Endothelial cell of hepatic sinusoid (primary cell): ENCODE results near the gene CDC25A.

Experiments
- in situ Hi-C: cut with HindIII; loops from 2 replicates; pipeline ENCODE4 v1.10.0; 2017; ENCODE audit warnings: low sequenced_read_pairs

The CDC25A gene

DNA sequence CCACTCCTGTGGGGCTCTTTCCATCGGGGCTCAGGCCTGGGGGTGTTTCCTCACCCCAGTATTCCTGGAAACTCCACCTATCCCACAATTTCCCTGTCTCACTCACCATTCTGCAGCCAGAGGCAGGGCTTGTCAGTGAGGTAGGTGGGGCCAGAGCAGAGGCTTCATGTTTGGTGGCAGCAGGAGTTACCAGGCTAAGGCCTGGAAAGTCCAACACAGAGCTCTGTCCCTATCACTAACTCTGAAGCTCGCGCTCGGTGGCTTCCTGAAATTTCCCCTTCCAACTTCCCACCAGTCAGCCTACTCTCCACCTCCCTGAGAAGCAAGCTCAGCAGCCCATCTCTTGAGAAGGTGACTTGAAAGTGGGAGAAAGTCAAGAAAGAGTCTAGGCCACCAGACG, 44.2 kb downstream of the CDC25A start:
- in situ Hi-C loops, result no loop called here

DNA sequence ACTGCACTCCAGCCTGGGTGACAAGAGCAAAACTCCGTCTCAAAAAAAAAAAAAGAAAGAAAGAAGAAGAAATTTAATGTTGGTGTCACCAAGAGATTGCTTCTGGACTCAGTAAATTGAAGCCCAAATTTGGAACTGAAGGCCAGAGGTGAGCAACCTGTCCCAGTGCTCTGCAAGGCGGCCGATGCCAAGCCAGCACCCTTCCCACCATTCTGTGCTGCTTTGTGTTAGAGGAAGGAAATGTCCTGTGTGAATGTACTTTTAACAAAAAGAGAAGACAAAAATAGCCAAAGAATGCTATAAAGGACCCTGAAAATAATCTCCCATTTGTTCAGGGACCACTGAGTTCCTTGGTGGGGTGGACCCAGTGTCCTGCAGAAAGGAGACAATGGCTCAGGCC, 44.6 kb downstream of the CDC25A start:
- in situ Hi-C loops, result no loop called here

DNA sequence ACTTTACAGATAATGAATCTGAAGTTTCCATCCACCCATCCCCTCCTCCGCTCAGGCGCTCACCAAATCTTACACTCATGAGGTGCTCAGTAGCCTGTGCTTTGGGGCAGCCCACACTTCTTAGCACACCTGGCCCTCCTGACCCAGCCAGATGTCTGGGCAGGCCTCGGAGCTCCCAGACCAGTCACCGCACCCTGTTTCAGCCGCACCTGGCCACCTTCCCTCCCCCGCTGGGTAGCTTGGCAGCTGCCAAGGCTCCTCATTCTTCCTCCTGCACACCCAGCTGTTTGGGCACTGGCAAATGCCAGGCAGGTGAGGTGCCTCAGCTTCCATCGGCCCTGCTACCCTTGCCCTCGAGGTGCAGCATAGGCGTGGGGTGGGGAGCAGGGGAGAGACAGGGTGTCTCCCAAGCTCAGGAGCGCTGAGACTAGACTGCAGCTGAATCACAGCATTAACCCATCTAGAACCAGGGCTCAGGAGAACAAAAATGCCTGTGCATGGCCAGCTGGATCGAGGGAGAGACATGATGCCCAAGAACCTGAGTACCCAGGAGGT, 45.8 kb downstream of the CDC25A start:
- in situ Hi-C loops, result no loop called here

DNA sequence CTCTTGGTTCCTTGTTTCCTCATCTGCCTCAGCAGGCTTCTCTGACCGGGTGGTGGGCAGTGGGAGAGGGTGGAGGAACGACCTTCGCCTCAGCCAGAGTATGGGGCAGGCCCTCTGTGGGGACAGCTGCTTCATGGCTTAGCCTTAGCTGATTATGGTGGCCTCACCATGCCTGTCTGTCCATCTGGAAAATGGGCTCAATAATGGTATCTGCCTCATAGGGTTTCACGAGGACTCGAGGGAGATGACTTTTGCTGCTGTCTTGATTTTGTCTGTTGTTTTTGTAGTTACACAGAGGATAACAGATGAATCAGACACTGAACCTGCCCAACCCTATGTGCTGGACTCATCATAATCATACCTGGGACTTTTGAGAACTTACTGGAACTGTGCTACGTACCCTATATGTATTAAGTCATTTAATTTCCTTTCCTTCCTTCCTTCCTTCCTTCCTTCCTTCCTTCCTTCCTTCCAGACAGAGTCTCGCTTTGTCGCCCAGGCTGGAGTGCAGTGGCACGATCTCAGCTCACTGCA, 46.5 kb downstream of the CDC25A start:
- in situ Hi-C loops, result no loop called here

DNA sequence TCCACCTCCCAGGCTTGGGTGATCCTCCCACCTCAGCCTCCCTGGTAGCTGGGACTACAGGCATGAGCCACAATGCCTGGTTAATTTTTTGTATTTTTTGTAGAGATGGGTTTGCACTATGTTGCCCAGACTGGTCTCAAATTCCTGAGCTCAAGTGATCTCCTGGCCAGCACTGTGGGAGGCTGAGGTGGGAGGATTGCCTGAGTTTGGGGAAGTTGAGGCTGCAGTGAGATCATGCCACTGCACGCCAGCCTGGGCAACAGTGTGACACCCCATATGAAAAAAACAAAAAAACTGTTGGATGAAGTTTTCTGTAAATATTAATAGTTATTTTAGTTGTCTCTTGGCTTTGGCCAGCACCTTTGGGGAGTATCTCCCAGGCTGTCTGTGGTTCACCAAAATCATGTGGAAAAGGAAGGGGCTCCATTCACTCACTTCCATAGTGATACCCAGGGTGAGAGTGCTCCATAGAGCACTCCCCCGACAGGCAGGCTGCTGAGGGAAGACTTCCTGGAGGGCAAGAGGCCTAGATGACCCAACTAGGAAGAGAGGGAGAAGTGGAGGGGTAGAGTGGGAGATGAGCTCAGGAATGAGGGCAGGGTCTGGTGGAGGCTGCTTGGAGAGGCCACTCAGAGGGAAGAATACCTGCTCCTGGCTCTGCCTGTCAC, 47.1 kb downstream of the CDC25A start:
- in situ Hi-C loops, result no loop called here

GRCh38 chr3:48140336-48140757, 47.9 kb downstream of the CDC25A start:
- in situ Hi-C loops, result no loop called here

- in situ Hi-C loops, result loop anchor here (5.0 kb wide), 1 partner anchor 40 kb away; no protein-coding TSS in a partner anchor
Observed at GRCh38 chr3:48137425-48137999, 50.7 kb downstream of the CDC25A start.

DNA sequence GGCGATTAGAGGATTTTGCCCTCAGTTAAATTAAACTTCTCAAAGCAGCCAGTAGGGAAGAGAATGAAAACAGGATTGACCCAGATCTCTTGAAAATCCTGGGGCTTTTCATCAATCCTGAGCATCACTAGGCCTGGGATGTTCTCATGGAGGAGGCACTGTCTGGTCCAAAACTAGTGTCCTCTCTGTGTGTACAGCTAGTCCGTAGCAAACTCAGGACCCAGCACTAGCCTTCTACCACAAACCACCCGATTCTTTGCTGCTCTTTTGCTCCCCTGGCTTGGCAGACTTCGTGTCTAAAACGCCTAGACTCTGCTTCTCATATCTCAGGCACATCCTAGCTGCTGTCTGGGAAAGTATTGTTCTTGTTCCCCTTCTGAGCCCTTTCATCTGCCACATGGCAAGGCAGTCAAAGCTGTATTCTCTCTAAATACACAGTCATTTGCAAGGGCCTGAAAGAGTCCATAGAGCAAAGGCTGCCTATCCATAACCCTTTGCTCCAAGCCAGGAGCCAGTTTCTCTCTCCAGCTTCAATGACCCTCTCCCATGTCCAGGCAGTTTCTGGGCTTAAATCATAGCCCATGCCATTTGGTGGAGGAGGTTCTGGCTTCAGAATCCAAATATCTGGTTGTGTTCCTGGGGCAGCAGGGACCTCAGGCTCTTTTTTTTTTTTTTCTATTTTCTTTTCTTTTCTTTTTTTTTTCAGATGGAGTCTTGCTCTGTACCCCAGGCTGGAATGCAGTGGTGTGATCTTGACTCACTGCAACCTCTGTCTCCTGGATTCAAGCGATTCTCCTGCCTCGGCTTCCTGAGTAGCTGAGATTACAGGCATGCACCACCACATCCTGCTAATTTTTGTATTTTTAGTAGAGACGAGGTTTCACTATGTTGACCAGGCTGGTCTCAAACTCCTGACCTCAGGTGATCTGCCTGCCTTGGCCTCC, 52.4 kb downstream of the CDC25A start:
- in situ Hi-C loops, result loop anchor here (5.0 kb wide), 1 partner anchor 39 kb away; no protein-coding TSS in a partner anchor

DNA sequence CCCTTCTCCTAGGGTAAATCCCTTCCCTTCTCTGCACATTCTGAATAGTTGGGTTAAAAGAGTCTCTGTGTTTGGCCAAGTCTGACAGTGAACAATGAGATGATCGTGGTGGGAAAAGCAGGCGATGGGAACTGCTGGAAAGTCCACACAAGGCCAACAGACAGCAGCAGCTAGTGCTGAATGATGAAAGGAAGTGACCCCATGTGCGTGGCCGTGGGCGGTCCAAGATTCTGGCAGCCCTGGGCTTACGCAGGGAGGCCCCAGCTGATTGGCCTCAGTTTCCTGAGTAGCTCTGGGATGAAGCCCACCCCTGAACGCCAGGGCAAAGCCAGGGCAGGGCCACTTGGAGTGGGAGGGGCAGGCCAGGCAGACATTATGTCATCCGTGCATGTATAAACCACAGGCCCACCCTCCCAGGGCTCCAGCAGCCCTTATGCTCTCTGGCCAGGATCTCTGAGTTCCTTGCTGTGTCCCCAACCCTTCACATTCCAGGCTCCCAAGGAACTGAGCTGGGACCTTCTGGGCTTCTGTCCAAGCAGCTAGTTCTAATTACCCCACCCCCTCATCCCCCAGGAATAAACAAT, 57.8 kb downstream of the CDC25A start:
- in situ Hi-C loops, result no loop called here

- in situ Hi-C loops, result no loop called here
Observed at GRCh38 chr3:48129921-48130320, 58.3 kb downstream of the CDC25A start.

GRCh38 chr3:48128774-48129173, 59.4 kb downstream of the CDC25A start:
- in situ Hi-C loops, result no loop called here

DNA sequence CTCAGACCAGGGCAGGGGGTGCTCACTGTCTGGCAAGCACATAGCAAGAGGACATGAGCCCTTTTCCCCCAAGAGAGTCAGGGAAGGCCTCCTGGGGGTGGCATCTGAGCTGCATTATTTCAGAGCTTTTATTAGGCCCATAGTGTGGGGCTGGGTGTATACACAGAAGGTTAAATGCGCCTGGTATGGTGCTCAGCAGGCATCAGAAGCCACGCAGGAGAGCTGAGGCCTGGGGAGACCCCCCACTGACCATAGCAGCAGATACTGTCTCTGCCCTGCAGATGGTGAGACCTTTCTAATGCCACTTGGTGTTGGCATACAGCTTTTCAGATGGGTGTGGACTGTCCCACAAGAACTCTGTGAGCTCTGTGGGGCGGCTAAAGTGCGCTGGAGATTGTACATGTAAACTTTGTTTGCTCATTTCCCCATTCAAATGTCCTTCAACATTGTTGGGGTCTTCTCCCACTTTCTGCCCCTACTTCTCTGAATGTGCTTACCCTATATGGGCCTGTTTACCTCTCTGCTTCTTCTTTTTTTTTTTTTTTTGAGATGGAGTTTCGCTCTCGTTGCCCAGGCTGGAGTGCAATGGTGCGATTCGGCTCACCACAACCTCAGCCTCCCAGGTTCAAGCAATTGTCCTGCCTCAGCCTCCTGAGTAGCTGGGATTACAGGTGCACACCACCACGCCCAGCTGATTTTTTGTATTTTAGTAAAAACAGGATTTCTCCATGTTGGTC, 62.2 kb downstream of the CDC25A start:
- in situ Hi-C loops, result no loop called here

DNA sequence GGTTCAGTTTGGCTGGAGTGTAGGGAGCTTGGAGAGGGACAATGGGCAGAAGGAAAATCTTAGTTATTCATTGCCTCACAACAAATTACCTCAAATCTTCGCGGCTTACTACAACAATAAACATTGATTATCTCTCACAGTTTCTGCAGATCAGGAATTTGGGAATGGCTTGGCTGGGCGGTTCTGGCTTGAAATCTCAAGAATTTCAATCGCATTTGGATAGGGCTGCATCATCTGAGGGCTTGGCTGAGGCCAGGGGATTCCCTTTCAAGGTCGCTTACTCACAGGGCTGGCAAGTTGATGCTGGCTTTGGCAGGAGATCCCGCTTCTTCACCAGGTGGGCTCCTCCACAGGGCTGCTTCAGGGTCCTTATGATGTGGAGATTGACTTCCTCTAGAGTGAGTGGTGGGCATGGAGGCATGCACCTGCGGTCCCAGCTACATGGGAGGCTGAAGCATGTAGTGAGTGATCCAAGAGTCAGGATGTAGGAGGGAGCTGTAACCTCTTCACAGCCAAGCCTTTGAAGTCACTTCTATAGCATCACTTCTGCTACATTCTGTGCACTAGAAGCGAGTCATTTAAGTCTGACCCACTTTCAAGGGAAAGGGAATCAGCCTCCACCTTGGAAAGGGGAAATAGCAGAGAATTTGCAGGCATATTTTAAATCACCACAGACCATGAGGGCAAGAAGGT, 63.1 kb downstream of the CDC25A start:
- in situ Hi-C loops, result no loop called here

GRCh38 chr3:48123346-48123745, 64.9 kb downstream of the CDC25A start:
- in situ Hi-C loops, result no loop called here

GRCh38 chr3:48122504-48122903, 65.7 kb downstream of the CDC25A start:
- in situ Hi-C loops, result no loop called here

DNA sequence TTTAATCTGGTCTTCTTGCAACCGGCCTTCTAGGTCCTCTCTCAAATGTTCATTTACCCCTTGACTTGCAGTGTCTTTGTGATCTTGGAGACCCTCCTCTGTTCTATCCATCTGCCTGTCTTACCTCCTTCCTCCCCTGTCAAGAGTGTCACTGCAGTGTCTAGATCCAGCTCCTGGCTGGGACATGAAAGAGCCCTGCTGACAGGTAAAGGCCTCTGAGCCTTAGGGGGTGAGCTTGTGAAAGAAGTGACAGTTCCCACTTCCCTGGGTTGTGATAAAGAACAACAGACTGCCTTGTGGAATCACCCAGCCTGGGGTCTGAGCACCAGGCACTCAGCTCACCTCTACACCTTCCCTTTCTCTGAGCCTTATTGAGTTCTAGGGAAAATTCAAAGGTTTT, 68.0 kb downstream of the CDC25A start:
- in situ Hi-C loops, result no loop called here

GRCh38 chr3:48119505-48120193, 68.6 kb downstream of the CDC25A start:
- in situ Hi-C loops, result no loop called here

- in situ Hi-C loops, result no loop called here
Observed at GRCh38 chr3:48118928-48119327, 69.3 kb downstream of the CDC25A start.

- in situ Hi-C loops, result no loop called here
Observed at GRCh38 chr3:48118322-48118721, 69.9 kb downstream of the CDC25A start.
